ENCODE data around the gene MMP24OS.
"Not testable (repeated sequence)": the region's sequence is repeated elsewhere in the genome, so short reads cannot be mapped to it uniquely, and the experiment has no call there.

GRCh38 chr20:35315632-35316020 is 37.7 kb upstream of the MMP24OS start:
- not testable (repeated sequence) for TF ChIP-seq CTCF, POLR2A (IDR thresholded peaks at IDR 0.05)
